SIG-M5 treated with dmso at 0.1 percent for 504 hours (cell line): ENCODE measurements around the gene CMPK1.

Experiments used
- DNase-seq: peaks from one replicate; lab custom pipeline; 2025; ENCODE audit not compliant: unreplicated experiment; lab: John Stamatoyannopoulos, UW

The CMPK1 gene

GRCh38 chr1:47393141-47393540 lies 59.6 kb downstream of the CMPK1 start:
- no peak for DNase-seq

- DNase-seq, result no peak
Observed at GRCh38 chr1:47395433-47395832, 61.8 kb downstream of the CMPK1 start.

- DNase-seq, result no peak
Observed at GRCh38 chr1:47396671-47397196, 63.1 kb downstream of the CMPK1 start.

- no peak for DNase-seq
Observed at GRCh38 chr1:47399138-47399845, 65.7 kb downstream of the CMPK1 start.

GRCh38 chr1:47399846-47400155 lies 66.2 kb downstream of the CMPK1 start:
- no peak for DNase-seq

- no peak for DNase-seq
Observed at GRCh38 chr1:47401761-47402160, 68.2 kb downstream of the CMPK1 start.

- DNase-seq, result no peak
Observed at GRCh38 chr1:47402591-47402990, 69.0 kb downstream of the CMPK1 start.

- DNase-seq, result no peak
Observed at GRCh38 chr1:47403321-47403910, 69.8 kb downstream of the CMPK1 start.

GRCh38 chr1:47405697-47406096 lies 72.1 kb downstream of the CMPK1 start:
- peak; percentile 14 for DNase-seq

GRCh38 chr1:47406966-47407365 lies 73.4 kb downstream of the CMPK1 start:
- DNase-seq, result no peak

- no peak for DNase-seq
Observed at GRCh38 chr1:47407481-47407880, 73.9 kb downstream of the CMPK1 start.

GRCh38 chr1:47409311-47410067 lies 75.9 kb downstream of the CMPK1 start:
- no peak for DNase-seq

- no peak for DNase-seq
Observed at GRCh38 chr1:47410068-47410455, 76.5 kb downstream of the CMPK1 start.

GRCh38 chr1:47411436-47411835 lies 77.8 kb downstream of the CMPK1 start:
- no peak for DNase-seq

- no peak for DNase-seq
Observed at GRCh38 chr1:47412437-47412836, 78.8 kb downstream of the CMPK1 start.

- DNase-seq, result no peak
Observed at GRCh38 chr1:47415728-47416318, 82.2 kb downstream of the CMPK1 start, which contains the start of gene FOXE3. Gene FOXE3, plus strand, starts transcription at chr1:47416285. Its CDS starts 31 bp downstream, at chr1:47416316.

- DNase-seq, result no peak
Observed at GRCh38 chr1:47416319-47417169, 83.0 kb downstream of the CMPK1 start.

- DNase-seq, result no peak
Observed at GRCh38 chr1:47417170-47418044, 83.8 kb downstream of the CMPK1 start.

GRCh38 chr1:47418122-47418521 lies 84.5 kb downstream of the CMPK1 start:
- no peak for DNase-seq
